HFFc6 (cell line): Measurements from ENCODE around the gene NRSN1. TPM values are rescaled to one million over a fixed set of nuclear protein-coding genes. Genes with fewer than 3 reads are reported as not detected.

Experiments used
- DNase-seq: peaks from one replicate; pipeline ENCODE4 v3.0.0-alpha.2; 2018
- H3K27ac Mint-ChIP-seq: 2 replicates; pipeline ENCODE4 v1.8.0; 2020; ENCODE audit warnings: mild to moderate bottlenecking, mixed read lengths
- H3K27me3 Mint-ChIP-seq: 2 replicates; pipeline ENCODE4 v1.8.0; 2021; ENCODE audit warnings: mild to moderate bottlenecking, moderate library complexity, mixed read lengths; ENCODE audit not compliant: insufficient read depth
- H3K36me3 Mint-ChIP-seq: 2 replicates; pipeline ENCODE4 v1.8.0; 2021; ENCODE audit warnings: low read depth, mixed read lengths
- H3K4me1 Mint-ChIP-seq: 2 replicates; pipeline ENCODE4 v1.8.0; 2020; ENCODE audit warnings: low read depth, mixed read lengths
- H3K4me3 Mint-ChIP-seq: 2 replicates; pipeline ENCODE4 v1.8.0; 2020; ENCODE audit warnings: mild to moderate bottlenecking, moderate library complexity, mixed read lengths
- H3K9me3 Mint-ChIP-seq: 2 replicates; pipeline ENCODE4 v1.8.0; 2020; ENCODE audit warnings: mild to moderate bottlenecking, mixed read lengths
- CTCF ChIP-seq: fragments of 200-600 bp; sonication (generic); IDR thresholded peaks from 2 replicates; pipeline ENCODE4 v1.5.0; 2021; ENCODE audit warnings: antibody characterized with exemption, mild to moderate bottlenecking
- total RNA-seq, 6 experiments: library from RNA; stranded (reverse); fragmentation: NEBNext Ultra II Directional; extraction: Animal tissue kit (Norgen Biotek cat#: 25700); gene quantifications; 2 replicates in 1 of 6; 3 replicates in 5 of 6; pipeline ENCODE4 v1.2.3, GENCODE V29; 2021

The NRSN1 gene
- total RNA-seq, 6 experiments from 2014 or later = not detected

GRCh38 chr6:24195836-24196597 is 70.0 kb downstream of the NRSN1 start:
- Mint-ChIP-seq H3K27ac (no peak overlapping the region), H3K4me1 (no peaks in the 10 kb centered on the region), H3K27me3 (no peaks in the 10 kb centered on the region), H3K36me3 (no peaks in the 10 kb centered on the region), H3K9me3 (peaks cover 22% of the 10 kb centered on the region), H3K4me3 (no peak overlapping the region)
- DNase-seq = no peak
- TF ChIP-seq CTCF = no peak

Other genes starting within 250 kb of the NRSN1 start
- not detected for gene DCDC2, start 231.8 kb downstream of the NRSN1 start, total RNA-seq